Measurements from ENCODE around the gene SULT1A2.
"Not testable (repeated sequence)": the region's sequence is repeated elsewhere in the genome, so short reads cannot be mapped to it uniquely, and the experiment has no call there.

SULT1A2 gene

DNA sequence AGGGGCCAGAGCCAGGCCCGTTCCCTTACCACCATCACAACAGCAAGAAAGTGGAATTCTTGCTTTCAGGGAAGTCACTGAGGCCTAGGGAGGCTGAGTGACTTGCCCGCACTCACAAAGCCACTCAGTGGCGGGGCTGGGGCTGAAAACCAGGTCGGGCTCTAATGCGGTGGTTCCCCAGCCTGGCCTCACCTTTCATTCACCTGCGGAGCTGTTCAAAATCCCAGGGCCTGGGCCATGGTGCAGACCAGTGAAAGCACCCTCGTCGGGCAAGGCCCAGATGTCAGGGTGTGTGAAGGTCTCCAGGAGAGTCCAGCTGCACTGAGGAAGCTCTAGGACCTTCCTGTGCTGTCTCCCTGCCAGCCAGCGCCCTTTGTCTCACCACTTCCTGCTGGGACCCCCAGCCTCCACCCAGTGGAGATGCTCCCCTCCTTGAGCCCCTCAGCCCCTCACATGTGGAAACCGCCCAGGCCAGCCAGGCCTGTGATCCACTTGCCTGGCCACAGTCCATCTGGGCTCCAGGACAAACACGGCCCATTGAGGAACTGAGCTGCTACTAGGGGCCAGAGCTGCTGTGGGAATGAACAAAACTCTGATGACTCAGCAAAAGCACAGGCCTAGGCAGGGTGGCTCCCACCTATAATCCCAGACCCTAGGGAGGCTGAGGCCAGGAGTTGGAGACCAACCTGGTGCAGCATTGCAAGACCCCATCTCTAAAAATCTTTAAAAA, 12.2 kb upstream of the SULT1A2 start:
- not testable (repeated sequence) for DNase-seq

- DNase-seq, result not testable (repeated sequence)
These were observed 11.6 kb upstream of the SULT1A2 start for GRCh38 chr16:28608496-28608808.

DNA sequence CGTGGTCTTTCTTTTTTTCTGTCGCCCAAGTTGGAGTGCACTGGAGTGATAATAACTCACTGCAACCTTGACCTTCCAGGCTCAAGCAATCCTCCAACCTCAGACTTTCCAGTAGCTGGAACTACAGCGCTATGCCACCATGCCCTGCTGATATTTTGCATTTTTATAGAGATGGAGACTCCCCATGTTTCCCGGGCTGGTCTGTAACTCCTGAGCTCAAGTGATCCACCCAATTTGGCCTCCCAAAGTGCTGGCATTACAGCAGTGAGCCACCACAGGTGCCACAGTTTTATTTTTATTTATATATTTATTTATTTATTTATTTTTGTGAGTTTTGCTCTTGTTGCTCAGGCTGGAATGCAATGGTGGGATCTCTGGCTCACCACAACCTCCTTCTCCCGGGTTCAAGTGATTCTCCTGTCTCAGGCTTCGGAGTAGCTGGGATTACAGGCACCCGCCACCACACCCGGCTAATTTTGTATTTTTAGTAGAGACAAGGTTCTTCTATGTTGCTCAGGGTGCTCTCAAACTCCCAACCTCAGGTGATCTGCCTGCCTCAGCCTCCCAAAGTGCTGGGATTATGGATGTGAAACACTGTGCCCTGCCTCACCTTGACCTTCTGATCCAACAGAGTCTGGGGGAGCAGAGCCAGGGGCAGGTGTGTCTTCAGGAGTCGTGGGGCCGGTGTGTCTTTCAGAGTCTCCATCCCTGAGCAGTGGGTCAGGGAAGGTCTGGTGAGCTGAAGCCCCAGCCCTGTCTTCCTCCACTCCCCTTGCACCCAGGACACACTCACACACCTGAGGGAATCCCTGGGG, 11.0 kb upstream of the SULT1A2 start:
- not testable (repeated sequence) for DNase-seq

GRCh38 chr16:28607116-28607623, 10.3 kb upstream of the SULT1A2 start:
- no peak for DNase-seq

- DNase-seq, result no peak
These were observed 9.7 kb upstream of the SULT1A2 start for GRCh38 chr16:28606291-28607115.

DNA sequence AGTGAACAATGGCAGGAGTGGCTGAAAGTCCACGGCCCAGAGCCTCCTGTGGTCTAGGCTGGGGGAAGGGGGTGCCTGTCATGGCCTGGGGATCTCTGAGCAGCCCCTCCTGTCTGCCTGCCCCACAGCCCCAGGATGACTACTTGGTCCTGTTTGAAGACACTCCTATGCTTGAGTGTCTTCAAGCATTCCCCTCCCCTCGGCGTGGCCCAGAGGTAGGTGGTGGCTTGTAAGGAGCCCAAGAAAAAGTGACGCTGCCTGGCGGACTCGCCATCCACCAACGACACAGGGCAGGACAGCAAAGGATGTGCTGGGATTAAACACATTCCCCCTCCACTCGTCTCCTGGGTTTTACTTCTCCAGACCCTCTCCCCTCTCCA, 7.3 kb upstream of the SULT1A2 start:
- no peak for DNase-seq

DNA sequence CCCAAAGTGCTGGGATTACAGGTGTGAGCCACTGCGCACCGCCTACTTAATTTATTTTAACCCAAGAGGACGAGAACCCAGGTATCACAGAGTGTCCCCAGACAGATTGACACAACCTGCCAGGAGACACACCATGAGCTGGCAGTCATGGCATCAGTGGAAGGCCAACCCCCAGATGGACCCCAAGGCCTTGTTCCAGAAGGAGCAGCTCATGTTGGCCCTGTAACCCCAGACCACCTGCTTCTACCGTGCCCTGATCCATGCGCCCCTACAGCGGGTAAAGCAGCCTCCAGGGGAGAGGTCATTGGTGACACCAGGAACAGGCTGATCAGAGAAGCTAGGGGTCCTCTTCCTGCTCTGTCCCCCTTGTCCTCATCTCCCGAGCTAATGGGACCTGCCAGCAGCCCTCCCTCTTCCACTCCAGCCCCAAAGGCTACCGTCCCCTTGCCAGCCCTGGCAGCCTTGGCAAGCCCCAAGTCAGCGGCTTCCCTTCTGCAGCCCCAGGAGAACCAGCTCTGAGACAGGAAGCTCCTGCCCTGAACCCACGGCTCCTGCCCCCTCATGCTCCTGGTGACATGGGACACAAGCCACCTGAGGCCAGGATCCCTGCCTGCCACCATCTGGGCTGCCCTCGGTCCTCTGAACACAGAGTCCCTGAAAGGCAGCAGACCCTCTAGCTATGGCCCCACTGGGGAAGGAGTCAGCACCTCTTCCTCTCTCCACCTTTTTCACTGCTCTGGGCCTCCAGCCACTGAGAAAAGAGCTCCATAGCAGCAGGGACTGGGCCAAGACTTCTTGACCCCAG, 6.7 kb upstream of the SULT1A2 start:
- no peak for DNase-seq

- DNase-seq, result peak in 2 of 3 experiments; percentile 17 to 46
These were observed 5.7 kb upstream of the SULT1A2 start for GRCh38 chr16:28602529-28602928.

DNA sequence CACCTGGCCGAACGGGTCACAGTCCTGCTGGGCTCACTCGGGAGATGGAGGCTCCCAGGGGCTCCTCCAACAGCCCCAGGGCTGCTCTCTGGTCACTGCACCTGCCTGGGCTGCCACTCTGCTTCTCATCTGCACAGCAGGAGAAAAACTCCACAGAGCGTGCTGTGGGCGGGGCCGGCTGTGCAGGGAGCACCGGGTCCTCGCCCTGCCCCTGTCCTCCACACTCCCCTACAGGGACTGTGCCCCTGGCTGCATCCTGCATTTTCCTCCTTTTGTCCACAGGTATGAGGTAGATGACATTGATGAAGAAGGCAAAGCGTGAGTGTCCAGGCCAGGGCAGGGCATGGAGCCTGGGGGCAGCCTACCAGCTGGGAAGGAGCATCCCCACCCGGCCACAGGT, 5.2 kb upstream of the SULT1A2 start:
- not testable (repeated sequence) for DNase-seq

- peak in 1 of 3 experiments; percentile 47 for DNase-seq
These were observed 4.7 kb upstream of the SULT1A2 start for GRCh38 chr16:28601589-28601988.

GRCh38 chr16:28600965-28601364, 4.1 kb upstream of the SULT1A2 start:
- DNase-seq, result not testable (repeated sequence)

DNA sequence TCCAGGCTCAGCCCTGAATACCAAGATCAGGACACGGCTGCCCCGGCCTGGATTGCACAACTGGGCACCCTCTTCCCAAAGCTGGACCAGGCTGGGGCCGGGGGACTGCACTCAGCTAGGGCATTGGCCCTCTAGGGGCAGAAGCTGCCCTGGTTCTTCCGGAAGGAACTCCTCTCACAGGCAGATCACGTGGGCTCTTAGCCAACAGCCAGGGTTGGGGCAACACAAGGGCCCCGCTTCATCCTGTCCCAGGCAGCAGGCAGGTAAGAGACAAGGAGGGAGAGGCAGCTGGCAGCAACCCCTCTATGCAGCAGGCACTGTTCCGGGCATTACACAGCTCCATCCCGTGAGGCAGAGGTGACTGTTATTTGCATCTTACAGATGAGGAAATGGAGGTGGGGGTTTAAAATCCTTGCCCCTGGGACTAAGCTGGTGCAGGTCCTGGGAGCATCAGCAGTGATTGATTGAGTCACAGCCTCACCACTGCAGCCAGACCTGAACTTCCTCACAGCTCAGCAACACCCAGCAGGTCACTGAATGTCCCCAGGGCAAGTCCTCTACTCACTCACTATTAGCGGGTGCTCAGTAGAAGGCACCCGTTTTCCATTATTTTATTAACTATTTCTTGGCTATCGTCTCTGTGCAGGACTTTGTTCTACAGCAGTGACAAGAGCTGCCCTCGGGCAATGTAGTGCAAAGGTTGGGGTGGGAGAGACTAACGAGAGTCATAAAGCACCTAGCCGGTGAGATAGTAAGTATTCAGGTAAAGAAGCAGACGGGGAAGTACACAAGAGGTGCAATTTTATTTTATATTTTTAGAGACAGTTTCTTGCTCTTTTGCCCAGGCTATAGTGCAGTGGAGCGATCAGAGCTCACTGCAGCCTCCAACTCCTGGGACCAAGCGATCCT, 2.8 kb upstream of the SULT1A2 start:
- not testable (repeated sequence) for DNase-seq

- peak in 2 of 3 experiments; percentile 0 to 40 for DNase-seq
These were observed 927 bp upstream of the SULT1A2 start for GRCh38 chr16:28597692-28598261.

GRCh38 chr16:28596115-28596630, 677 bp downstream of the SULT1A2 start:
- DNase-seq, result no peak

DNA sequence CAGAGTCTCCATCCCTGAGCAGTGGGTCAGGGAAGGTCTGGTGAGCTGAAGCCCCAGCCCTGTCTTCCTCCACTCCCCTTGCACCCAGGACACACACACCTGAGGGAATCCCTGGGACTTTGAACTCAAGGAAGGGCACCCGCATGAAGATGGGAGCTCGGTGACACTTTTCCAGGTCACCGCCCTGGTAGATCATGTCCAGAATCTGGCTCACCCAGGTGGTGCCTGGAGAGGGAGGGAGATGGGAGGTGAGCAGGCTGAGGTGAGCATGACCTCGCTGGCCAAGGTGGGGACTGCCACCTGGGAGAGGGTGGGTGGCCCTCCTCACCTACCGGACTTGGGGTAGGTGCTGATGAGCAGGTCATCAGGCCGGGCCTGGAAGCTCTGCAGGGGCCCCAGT, 1.4 kb downstream of the SULT1A2 start:
- DNase-seq, result not testable (repeated sequence)

DNA sequence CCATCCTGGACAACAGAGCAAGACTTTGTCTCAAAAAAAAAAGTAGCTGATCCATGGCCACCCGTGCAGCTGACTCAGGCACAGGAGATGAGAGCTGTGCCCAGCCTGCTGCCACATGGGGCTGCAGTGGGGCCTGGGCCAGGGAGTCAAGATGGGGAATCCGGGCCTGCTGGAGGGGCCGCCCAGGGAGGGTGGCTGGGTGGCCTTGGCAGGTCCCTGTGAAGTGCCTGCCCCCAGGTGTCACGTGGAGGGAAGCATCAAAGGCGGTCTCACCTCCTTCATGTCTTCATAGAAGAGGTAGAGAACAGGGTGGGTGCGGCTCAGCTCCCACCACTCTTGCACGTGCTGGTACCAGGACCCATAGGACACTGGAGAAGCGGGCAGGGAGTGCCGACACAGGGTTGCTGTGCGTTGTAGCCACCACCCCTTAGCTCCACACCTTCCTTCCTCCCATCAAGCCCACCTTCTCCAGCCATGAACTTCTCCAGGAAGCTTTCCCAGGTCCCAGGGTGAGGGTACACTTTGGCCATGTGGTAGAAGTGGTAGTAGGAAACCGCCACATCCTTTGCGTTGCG, 3.8 kb downstream of the SULT1A2 start:
- DNase-seq, result no peak

- DNase-seq, result no peak
These were observed 4.3 kb downstream of the SULT1A2 start for GRCh38 chr16:28592511-28592910.

- no peak for DNase-seq
These were observed 5.5 kb downstream of the SULT1A2 start for GRCh38 chr16:28591355-28591754.

- DNase-seq, result no peak
These were observed 6.2 kb downstream of the SULT1A2 start for GRCh38 chr16:28590384-28591340.

All from NCI-H1417 (cell line).